ENCODE data around the gene CALN1. TPM values are rescaled to one million over a fixed set of nuclear protein-coding genes. Genes with fewer than 3 reads are reported as not detected.

The CALN1 gene
- total and polyA plus RNA-seq, 9 of the 15 experiments (the other 6 are each of a cell fraction or from before 2014, with no cell fraction given) = 1.4 to 7.5 (median 3.3) TPM

GRCh38 chr7:71867626-71868025 lies 544.5 kb downstream of the CALN1 start:
- DNase-seq (ENCODE audit: extremely low read depth in 1 of 4, low spot score in 3 of 4) (no peak), ATAC-seq (no peak), FAIRE-seq (no peak)
- Histone ChIP-seq H3K9ac (ENCODE audit: insufficient read depth in 1 of 2, low read depth in 2 of 2, low read length in 2 of 2) (no peak overlapping the region), H3K4me3 (no peak overlapping the region), H3K4me2 (ENCODE audit: insufficient read depth, low read length) (no peak overlapping the region), H2AFZ (ENCODE audit: low read depth, low read length) (no peak overlapping the region), H3K36me3 (ENCODE audit: control insufficient read depth, insufficient read depth, low read length) (no peaks in the 10 kb centered on the region), H3K27ac (ENCODE audit: extremely low read depth, low read depth, low read length) (no peak overlapping the region), H3K79me2 (ENCODE audit: control insufficient read depth, insufficient read depth, low read length) (no peaks in the 10 kb centered on the region), H3K9me1 (ENCODE audit: control insufficient read depth, insufficient read depth, low read length) (no peaks in the 10 kb centered on the region), H4K20me1 (replicated peaks; ENCODE audit: control insufficient read depth, insufficient read depth, low read length) (no peaks in the 10 kb centered on the region), H3K4me1 (replicated peaks in 1 of 2; ENCODE audit: control insufficient read depth in 2 of 2, insufficient read depth in 2 of 2, low read length in 2 of 2) (no peaks in the 10 kb centered on the region; a peak in 1 of 5 replicates), H3K27me3 (ENCODE audit: control insufficient read depth in 2 of 2, insufficient read depth in 2 of 2, low read length in 2 of 2) (no peaks in the 10 kb centered on the region; a peak in 1 of 5 replicates), H3K9me3 (replicated peaks; ENCODE audit: control insufficient read depth, insufficient read depth, low read depth, low read length) (no peaks in the 10 kb centered on the region)
- intact Hi-C loops (cut with micrococcal nuclease) = no loop called here
- TF ChIP-seq ZNF696 (CRISPR knock-in tag; conservative IDR thresholded peaks at IDR 0.05) (no peak), PPARD (CRISPR knock-in tag; IDR thresholded peaks at IDR 0.05) (no peak), CLOCK (CRISPR knock-in tag; IDR thresholded peaks at IDR 0.05; ENCODE audit: borderline replicate concordance) (no peak), MLLT1 (IDR thresholded peaks at IDR 0.05) (no peak), ZNF184 (CRISPR knock-in tag; IDR thresholded peaks at IDR 0.05) (no peak), TEAD1 (CRISPR knock-in tag; IDR thresholded peaks at IDR 0.05) (no peak), ZNF133 (CRISPR knock-in tag; IDR thresholded peaks at IDR 0.05) (no peak), TBP (optimal IDR thresholded peaks at IDR 0.05; ENCODE audit: low read depth, low read length) (no peak), CREB5 (CRISPR knock-in tag; IDR thresholded peaks at IDR 0.05) (no peak), GTF3C2 (IDR thresholded peaks at IDR 0.05; ENCODE audit: borderline replicate concordance, extremely low read depth, insufficient read length) (no peak), ZC3H8 (IDR thresholded peaks at IDR 0.05) (no peak), ZNF212 (CRISPR knock-in tag; IDR thresholded peaks at IDR 0.05) (no peak), ZNF431 (CRISPR knock-in tag; IDR thresholded peaks at IDR 0.05) (no peak)
- BruUV-seq (replicated peaks) = no TSS peak
- POLR2A ChIA-PET = no interaction called here
- 15% methylated on average over 8 of the region's 8 CpGs for WGBS (ENCODE audit: insufficient coverage, low coverage, missing lambda C conversion rate)
- in situ Hi-C loops (cut with MboI) = no loop called here
- CTCF ChIA-PET (ENCODE audit: low intra/inter-chr PET ratio) = no interaction called here
